ENCODE results near the gene ZNF436. TPM values are rescaled to one million over a fixed set of nuclear protein-coding genes. Genes with fewer than 3 reads are reported as not detected.
"Not testable (repeated sequence)": the region's sequence is repeated elsewhere in the genome, so short reads cannot be mapped to it uniquely, and the experiment has no call there.

Gene ZNF436
- total and polyA plus RNA-seq, 9 of the 15 experiments (the other 6 are each of a cell fraction or from before 2014, with no cell fraction given) = 2.1 to 11.3 (median 6.8) TPM

- H3K27ac ChIP-seq (ENCODE audit: extremely low read depth, low read depth, low read length); H4K20me1 ChIP-seq (replicated peaks; ENCODE audit: control insufficient read depth, insufficient read depth, low read length); H3K9me3 ChIP-seq (replicated peaks; ENCODE audit: control insufficient read depth, insufficient read depth, low read depth, low read length); intact Hi-C loops (cut with micrococcal nuclease); H3K9ac ChIP-seq (ENCODE audit: insufficient read depth in 1 of 2, low read depth in 2 of 2, low read length in 2 of 2); FAIRE-seq; H2AFZ ChIP-seq (ENCODE audit: low read depth, low read length); in situ Hi-C loops (cut with MboI); CTCF ChIA-PET (ENCODE audit: low intra/inter-chr PET ratio); H3K4me3 ChIP-seq; H3K36me3 ChIP-seq (ENCODE audit: control insufficient read depth, insufficient read depth, low read length); ATAC-seq; H3K4me2 ChIP-seq (ENCODE audit: insufficient read depth, low read length); H3K27me3 ChIP-seq (ENCODE audit: control insufficient read depth in 2 of 2, insufficient read depth in 2 of 2, low read length in 2 of 2); DNase-seq (ENCODE audit: extremely low read depth in 1 of 4, low spot score in 3 of 4); BruUV-seq (replicated peaks); H3K9me1 ChIP-seq (ENCODE audit: control insufficient read depth, insufficient read depth, low read length): not testable (repeated sequence)
- WGBS (ENCODE audit: insufficient coverage, low coverage, missing lambda C conversion rate) = 75% methylated on average over 12 of the region's 12 CpGs
- H3K4me1 ChIP-seq (replicated peaks in 1 of 2; ENCODE audit: control insufficient read depth in 2 of 2, insufficient read depth in 2 of 2, low read length in 2 of 2) = peaks cover 25 to 31% of the 10 kb centered on the region in 2 experiments
- peaks cover 30% of the 10 kb centered on the region for H3K79me2 ChIP-seq (ENCODE audit: control insufficient read depth, insufficient read depth, low read length)
- 0 out of 2 replicates have a peak, but pooled peaks have one; percentile 27 for TF ChIP-seq ZFX (CRISPR knock-in tag; IDR thresholded peaks at IDR 0.05)
- POLR2A ChIA-PET = interaction anchor here (1.4 kb wide), 1 partner anchor 11 kb away, joined by 4 read pairs; no protein-coding TSS in a partner anchor
These were observed 4.6 kb upstream of the ZNF436 start for GRCh38 chr1:23374079-23374735.

GRCh38 chr1:23371987-23372880 is 2.6 kb upstream of the ZNF436 start:
- 59% methylated on average over 13 of the region's 13 CpGs for WGBS (ENCODE audit: insufficient coverage, low coverage, missing lambda C conversion rate)
- no peak for ATAC-seq
- POLR2A ChIA-PET = interaction anchor here (0.5 to 1.7 kb wide), 5 partner anchors 10 to 332 kb away, joined by 3 to 5 read pairs (median 4); no protein-coding TSS in a partner anchor
- TF ChIP-seq BRD4 (IDR thresholded peaks at IDR 0.05) = no peak
- no peak for TF ChIP-seq CEBPB (tag; IDR thresholded peaks at IDR 0.05)
- no peak for TF ChIP-seq CBX8 (IDR thresholded peaks at IDR 0.05; ENCODE audit: borderline replicate concordance, extremely low read depth, low read depth, low read length, poor library complexity, severe bottlenecking)
- TF ChIP-seq RFX7 (CRISPR knock-in tag; IDR thresholded peaks at IDR 0.05) = no peak
- peak in 1 of 2 experiments; percentile 18; a peak in 1 of 4 replicates for TF ChIP-seq KDM1A (IDR thresholded peaks at IDR 0.05)
- TF ChIP-seq MIER1 (IDR thresholded peaks at IDR 0.05; ENCODE audit: low read depth) = 0 out of 2 replicates have a peak, but pooled peaks have one; percentile 39
- peak; percentile 14 for TF ChIP-seq KDM5B (IDR thresholded peaks at IDR 0.05; ENCODE audit: insufficient replicate concordance, low read depth, low read length)
- TF ChIP-seq ZNF354B (CRISPR knock-in tag; IDR thresholded peaks at IDR 0.05) = no peak
- 0 out of 2 replicates have a peak, but pooled peaks have one; percentile 11 for TF ChIP-seq NR2C2 (CRISPR knock-in tag; IDR thresholded peaks at IDR 0.05)
- TF ChIP-seq NR2C2 (tag; IDR thresholded peaks at IDR 0.05) = no peak
- no peak for TF ChIP-seq IRF9 (tag; IDR thresholded peaks at IDR 0.05)
- TF ChIP-seq POLR2AphosphoS2 (IDR thresholded peaks at IDR 0.05; ENCODE audit: low read length) = no peak

More at GRCh38 chr1:23371987-23372880, 2.6 kb upstream of the ZNF436 start:
- no TSS peak for BruUV-seq (replicated peaks)
- peak overlapping the region; percentile 22; the same call in 1 of the 2 replicates for H3K4me2 ChIP-seq (ENCODE audit: insufficient read depth, low read length)
- H3K9me1 ChIP-seq (ENCODE audit: control insufficient read depth, insufficient read depth, low read length) = no peaks in the 10 kb centered on the region
- in situ Hi-C loops (cut with MboI) = no loop called here
- no peak overlapping the region; the same call in 2 of the 3 replicates for H3K27ac ChIP-seq (ENCODE audit: extremely low read depth, low read depth, low read length)
- no peaks in the 10 kb centered on the region for H3K9me3 ChIP-seq (replicated peaks; ENCODE audit: control insufficient read depth, insufficient read depth, low read depth, low read length)
- peaks cover 41% of the 10 kb centered on the region for H3K79me2 ChIP-seq (ENCODE audit: control insufficient read depth, insufficient read depth, low read length)
- peak in 1 of 4 experiments; percentile 41 for DNase-seq (ENCODE audit: extremely low read depth in 1 of 4, low spot score in 3 of 4)
- peaks cover 9% of the 10 kb centered on the region; the same call in 2 of the 3 replicates for H3K36me3 ChIP-seq (ENCODE audit: control insufficient read depth, insufficient read depth, low read length)
- CTCF ChIA-PET (ENCODE audit: low intra/inter-chr PET ratio) = no interaction called here
- FAIRE-seq = no peak
- H3K4me1 ChIP-seq (replicated peaks in 1 of 2; ENCODE audit: control insufficient read depth in 2 of 2, insufficient read depth in 2 of 2, low read length in 2 of 2) = peaks cover 29 to 31% of the 10 kb centered on the region in 2 experiments
- H3K27me3 ChIP-seq (ENCODE audit: control insufficient read depth in 2 of 2, insufficient read depth in 2 of 2, low read length in 2 of 2) = no peaks in the 10 kb centered on the region
- H3K4me3 ChIP-seq = no peak overlapping the region
- H4K20me1 ChIP-seq (replicated peaks; ENCODE audit: control insufficient read depth, insufficient read depth, low read length) = no peaks in the 10 kb centered on the region
- peak overlapping the region in 1 of 2 experiments; percentile 73; a peak in 2 of 4 replicates for H3K9ac ChIP-seq (ENCODE audit: insufficient read depth in 1 of 2, low read depth in 2 of 2, low read length in 2 of 2)
- H2AFZ ChIP-seq (ENCODE audit: low read depth, low read length) = no peak overlapping the region
- intact Hi-C loops (cut with micrococcal nuclease) = no loop called here
